Thymus (tissue), 11 donors: Measurements from ENCODE around the gene LEMD2. TPM values are rescaled to one million over a fixed set of nuclear protein-coding genes. Genes with fewer than 3 reads are reported as not detected.
A peak's percentile ranks its signal among the peaks of the same experiment; 100 is the strongest.

Source experiments
- DNase-seq, 9 donors: peaks; one replicate each; pipeline ENCODE4 v3.0.0-alpha.2; 2013; ENCODE audit warnings: low spot score in 9 of 9, low read depth in 6 of 9, missing footprints in 1 of 9
- H3K27ac ChIP-seq, 2 donors: one replicate each; pipeline ENCODE4 v1.5.1; 2013; ENCODE audit warnings: control low read depth in 1 of 2, low read depth in 1 of 2, low read length in 1 of 2, mild to moderate bottlenecking in 1 of 2, moderate library complexity in 1 of 2
- H3K27me3 ChIP-seq, 2 donors: one replicate each; pipeline ENCODE4 v1.5.1; 2013; ENCODE audit warnings: low read length in 1 of 2; ENCODE audit not compliant: control insufficient read depth in 2 of 2, insufficient read depth in 1 of 2
- H3K36me3 ChIP-seq, 2 donors: one replicate each; pipeline ENCODE4 v1.5.1; 2013; ENCODE audit warnings: low read length in 1 of 2, mild to moderate bottlenecking in 1 of 2, moderate library complexity in 1 of 2; ENCODE audit not compliant: control insufficient read depth in 2 of 2, insufficient read depth in 2 of 2
- H3K4me1 ChIP-seq, 2 donors: one replicate each; pipeline ENCODE4 v1.5.1; 2013; ENCODE audit warnings: low read length in 2 of 2; ENCODE audit not compliant: control insufficient read depth in 2 of 2, insufficient read depth in 2 of 2
- H3K4me3 ChIP-seq, 2 donors: one replicate each; pipeline ENCODE4 v1.5.1; 2013; ENCODE audit warnings: low read length in 2 of 2, control low read depth in 1 of 2, mild to moderate bottlenecking in 1 of 2
- H3K9me3 ChIP-seq, 2 donors: one replicate each; pipeline ENCODE4 v1.5.1; 2013; ENCODE audit warnings: low read length in 1 of 2, mild to moderate bottlenecking in 1 of 2; ENCODE audit not compliant: control insufficient read depth in 2 of 2, insufficient read depth in 1 of 2
- WGBS: extraction: QIAGEN DNeasy Blood & Tissue Kit; methylation state at CpG from one replicate; pipeline ENCODE4 v1.1.7; 2013; 5-methylcytosine and 5-hydroxymethylcytosine counted together
- polyA plus RNA-seq: library from polyadenylated mRNA; stranded (reverse); fragments of 200-250 nt; gene quantifications from one replicate; pipeline ENCODE4 v1.2.3, GENCODE V29; 2013
- total RNA-seq: library from RNA; stranded (reverse); fragments of 120-200 nt; gene quantifications from one replicate; pipeline ENCODE4 v1.2.4, GENCODE V29; 2013
- donor health status: healthy.

LEMD2 gene
- total and polyA plus RNA-seq, 2 donors, result 39.6 to 67.5 TPM

DNA sequence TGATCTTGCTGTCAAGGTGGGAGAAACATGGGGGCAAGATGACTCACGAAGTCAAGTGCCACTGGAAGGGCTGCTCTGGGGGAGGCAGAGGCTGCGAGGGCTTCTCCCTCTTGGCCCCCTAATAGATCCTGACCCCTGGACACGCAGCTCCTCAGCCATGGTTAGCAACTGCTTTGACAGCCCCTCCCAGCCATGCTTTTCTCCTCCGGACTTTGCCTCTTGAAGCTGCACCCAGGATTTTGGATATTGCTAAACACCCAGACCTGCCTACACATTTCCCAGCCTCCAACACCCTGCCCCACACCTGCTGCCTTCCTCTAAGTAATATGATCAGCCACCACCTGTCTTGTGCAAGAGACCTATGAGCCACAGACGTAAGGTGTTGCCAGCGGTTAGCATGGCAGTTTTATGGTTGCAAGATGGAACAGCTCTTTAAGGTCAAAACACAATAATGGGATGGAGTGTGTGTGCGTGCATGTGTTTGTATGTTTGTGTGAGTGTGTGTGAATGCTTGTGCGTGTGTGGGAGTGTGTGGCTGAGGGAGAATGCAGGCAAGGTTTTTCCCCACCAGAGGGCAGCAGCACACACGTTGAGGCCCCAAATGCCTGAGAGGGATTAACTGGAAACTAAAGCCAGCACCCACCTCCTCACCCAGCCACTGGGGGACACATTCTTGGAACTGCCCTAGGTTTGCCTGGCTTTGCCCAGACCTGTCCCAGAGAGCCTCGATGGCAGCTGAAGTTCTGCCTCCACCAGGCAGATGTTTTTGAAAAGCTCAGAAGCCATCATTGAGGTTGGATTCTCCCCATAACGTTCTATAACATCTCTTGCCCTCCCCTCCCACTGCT lies 44.7 kb downstream of the LEMD2 start:
- DNase-seq, result peak in 8 of 9 donors; percentile 38 to 80 (median 64)
- H3K27me3 ChIP-seq, result peaks cover 0 to 36% of the 10 kb centered on the region in 2 donors
- H3K4me1 ChIP-seq, result peaks cover 0 to 5% of the 10 kb centered on the region in 2 donors
- peak overlapping the region in 1 of 2 donors; percentile 46 for H3K27ac ChIP-seq
- no peak overlapping the region for H3K4me3 ChIP-seq
- no peaks in the 10 kb centered on the region for H3K9me3 ChIP-seq
- no peaks in the 10 kb centered on the region for H3K36me3 ChIP-seq
- 46% methylated on average over 11 of the region's 11 CpGs for WGBS

- no peak for DNase-seq
- H3K4me1 ChIP-seq, result peaks cover 0 to 5% of the 10 kb centered on the region in 2 donors
- WGBS, result 88% methylated on average over 7 of the region's 7 CpGs
- peaks cover 0 to 29% of the 10 kb centered on the region in 2 donors for H3K27me3 ChIP-seq
- H3K4me3 ChIP-seq, result no peak overlapping the region
- H3K27ac ChIP-seq, result no peak overlapping the region
- H3K36me3 ChIP-seq, result no peaks in the 10 kb centered on the region
- no peaks in the 10 kb centered on the region for H3K9me3 ChIP-seq
Observed at GRCh38 chr6:33742837-33743236, 46.1 kb downstream of the LEMD2 start.

DNA sequence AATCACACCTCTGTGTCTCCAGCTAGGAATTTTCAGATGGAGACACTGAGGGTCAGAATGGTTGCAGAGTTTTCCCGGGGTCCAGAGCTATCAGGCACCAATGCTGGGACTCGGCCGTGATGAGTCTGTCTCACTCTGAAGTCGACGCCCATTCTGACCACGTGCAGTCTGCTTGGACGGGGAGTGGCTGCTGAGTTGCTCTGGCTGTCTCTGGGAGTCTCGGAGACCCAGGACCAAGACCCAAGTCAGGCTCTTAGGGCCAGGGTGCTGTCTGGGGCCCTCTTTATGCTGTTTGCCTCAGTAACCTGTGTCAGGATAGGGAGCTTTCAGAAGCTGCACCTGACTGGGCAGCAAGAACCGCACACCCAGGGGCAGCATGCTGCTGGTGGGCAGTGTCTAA lies 46.8 kb downstream of the LEMD2 start:
- H3K27ac ChIP-seq, result no peak overlapping the region
- no peaks in the 10 kb centered on the region for H3K36me3 ChIP-seq

GRCh38 chr6:33740794-33741193 lies 48.1 kb downstream of the LEMD2 start:
- H3K27ac ChIP-seq, result no peak overlapping the region
- WGBS, result 93% methylated on average over 5 of the region's 5 CpGs
- DNase-seq, result no peak

More for the DNA sequence above, 46.8 kb downstream of the LEMD2 start:
- Histone ChIP-seq H3K27me3 (peaks cover 0 to 29% of the 10 kb centered on the region in 2 donors), H3K4me3 (no peak overlapping the region), H3K9me3 (no peaks in the 10 kb centered on the region), H3K4me1 (peaks cover 0 to 5% of the 10 kb centered on the region in 2 donors)
- 86% methylated on average over 9 of the region's 9 CpGs for WGBS
- no peak for DNase-seq

GRCh38 chr6:33740204-33740608 lies 48.7 kb downstream of the LEMD2 start:
- no peak for DNase-seq
- WGBS, result 91% methylated on average over 6 of the region's 6 CpGs

More at GRCh38 chr6:33740794-33741193, 48.1 kb downstream of the LEMD2 start:
- H3K4me3 ChIP-seq, result no peak overlapping the region
- no peaks in the 10 kb centered on the region for H3K36me3 ChIP-seq
- peaks cover 0 to 21% of the 10 kb centered on the region in 2 donors for H3K27me3 ChIP-seq
- H3K4me1 ChIP-seq, result peaks cover 0 to 5% of the 10 kb centered on the region in 2 donors
- no peaks in the 10 kb centered on the region for H3K9me3 ChIP-seq

GRCh38 chr6:33739571-33739970 lies 49.4 kb downstream of the LEMD2 start:
- DNase-seq, result no peak
- no peaks in the 10 kb centered on the region for H3K9me3 ChIP-seq
- no peak overlapping the region for H3K4me3 ChIP-seq
- H3K27me3 ChIP-seq, result peaks cover 0 to 21% of the 10 kb centered on the region in 2 donors
- 93% methylated on average over 5 of the region's 5 CpGs for WGBS
- H3K4me1 ChIP-seq, result peaks cover 0 to 5% of the 10 kb centered on the region in 2 donors
- H3K27ac ChIP-seq, result no peak overlapping the region
- no peaks in the 10 kb centered on the region for H3K36me3 ChIP-seq

More at GRCh38 chr6:33740204-33740608, 48.7 kb downstream of the LEMD2 start:
- Histone ChIP-seq H3K36me3 (no peaks in the 10 kb centered on the region), H3K9me3 (no peaks in the 10 kb centered on the region), H3K4me3 (no peak overlapping the region), H3K4me1 (peaks cover 0 to 5% of the 10 kb centered on the region in 2 donors), H3K27me3 (peaks cover 0 to 21% of the 10 kb centered on the region in 2 donors), H3K27ac (no peak overlapping the region)

GRCh38 chr6:33738879-33739278 lies 50.1 kb downstream of the LEMD2 start:
- DNase-seq, result no peak
- WGBS, result 98% methylated on average over 5 of the region's 5 CpGs
- no peaks in the 10 kb centered on the region for H3K9me3 ChIP-seq
- no peak overlapping the region for H3K27ac ChIP-seq
- H3K4me3 ChIP-seq, result no peak overlapping the region
- H3K4me1 ChIP-seq, result peaks cover 0 to under 1% of the 10 kb centered on the region in 2 donors
- H3K27me3 ChIP-seq, result peaks cover 0 to 18% of the 10 kb centered on the region in 2 donors
- no peaks in the 10 kb centered on the region for H3K36me3 ChIP-seq

- WGBS, result 91% methylated on average over 9 of the region's 9 CpGs
- DNase-seq, result no peak
- Histone ChIP-seq H3K27me3 (peaks cover 0 to 13% of the 10 kb centered on the region in 2 donors), H3K4me1 (no peaks in the 10 kb centered on the region), H3K36me3 (no peaks in the 10 kb centered on the region), H3K27ac (no peak overlapping the region), H3K4me3 (no peak overlapping the region), H3K9me3 (no peaks in the 10 kb centered on the region)
Observed at GRCh38 chr6:33738153-33738552, 50.8 kb downstream of the LEMD2 start.

GRCh38 chr6:33737267-33738026 lies 51.5 kb downstream of the LEMD2 start:
- WGBS, result 97% methylated on average over 15 of the region's 15 CpGs
- no peak for DNase-seq
- no peaks in the 10 kb centered on the region for H3K9me3 ChIP-seq

More at GRCh38 chr6:33737267-33738026, 51.5 kb downstream of the LEMD2 start:
- Histone ChIP-seq H3K4me3 (no peak overlapping the region), H3K36me3 (no peaks in the 10 kb centered on the region), H3K4me1 (no peaks in the 10 kb centered on the region), H3K27me3 (peaks cover 0 to 7% of the 10 kb centered on the region in 2 donors), H3K27ac (no peak overlapping the region)
